Vagina (tissue), 2 donors: Measurements from ENCODE around the gene FAM120B.

ENCODE experiments used
- CTCF ChIP-seq, 3 experiments: fragments of 450-650 bp in 2 of 3; fragments of 200-600 bp in 1 of 3; sonication (generic) in 1 of 3; IDR thresholded peaks; one replicate each; pipeline ENCODE4 v1.5.1; 2017 to 2019; ENCODE audit warnings: antibody characterized with exemption in 3 of 3, mild to moderate bottlenecking in 2 of 3, moderate library complexity in 2 of 3
- POLR2A ChIP-seq, 2 donors: fragments of 450-650 bp; IDR thresholded peaks; one replicate each; pipeline ENCODE4 v1.6.1; 2017; ENCODE audit warnings: antibody characterized with exemption in 2 of 2, mild to moderate bottlenecking in 2 of 2, moderate library complexity in 2 of 2
- POLR2AphosphoS5 ChIP-seq, 2 donors: sonication (generic); formaldehyde crosslinking; IDR thresholded peaks; one replicate each; pipeline ENCODE4 v1.9.0; 2017; ENCODE audit warnings: antibody characterized with exemption in 2 of 2, mild to moderate bottlenecking in 2 of 2, low read depth in 1 of 2; ENCODE audit not compliant: insufficient read depth in 1 of 2

- TF ChIP-seq POLR2AphosphoS5 (IDR thresholded peaks at IDR 0.05; ENCODE audit: insufficient read depth in 1 of 2, low read depth in 1 of 2) (no peak), CTCF (IDR thresholded peaks at IDR 0.05) (no peak), POLR2A (IDR thresholded peaks at IDR 0.05) (no peak)
Measured at GRCh38 chr6:170272341-170273065, 34.1 kb upstream of the FAM120B start.
